ENCODE data around the gene LARGE1.

DNA sequence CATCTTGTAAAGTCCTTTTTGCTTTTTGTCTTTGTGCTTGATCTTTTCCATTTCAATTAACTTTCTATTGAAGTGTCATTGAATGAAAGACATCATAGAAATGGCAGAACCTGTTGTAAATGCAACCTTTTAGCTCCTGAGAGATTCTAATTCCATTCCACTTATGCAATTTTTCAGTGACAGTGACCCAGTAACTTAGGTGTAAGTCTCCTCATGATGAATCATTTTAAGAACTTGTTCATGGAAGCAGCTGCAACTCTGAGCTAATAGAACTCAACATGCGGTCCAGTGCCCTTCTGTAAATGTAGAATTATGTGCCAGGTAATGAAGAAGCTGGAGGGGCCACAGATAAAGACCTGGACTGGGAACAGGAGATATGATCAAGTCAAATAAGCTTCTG lies 463.8 kb downstream of the LARGE1 start:
- TF ChIP-seq, protein P1, sequence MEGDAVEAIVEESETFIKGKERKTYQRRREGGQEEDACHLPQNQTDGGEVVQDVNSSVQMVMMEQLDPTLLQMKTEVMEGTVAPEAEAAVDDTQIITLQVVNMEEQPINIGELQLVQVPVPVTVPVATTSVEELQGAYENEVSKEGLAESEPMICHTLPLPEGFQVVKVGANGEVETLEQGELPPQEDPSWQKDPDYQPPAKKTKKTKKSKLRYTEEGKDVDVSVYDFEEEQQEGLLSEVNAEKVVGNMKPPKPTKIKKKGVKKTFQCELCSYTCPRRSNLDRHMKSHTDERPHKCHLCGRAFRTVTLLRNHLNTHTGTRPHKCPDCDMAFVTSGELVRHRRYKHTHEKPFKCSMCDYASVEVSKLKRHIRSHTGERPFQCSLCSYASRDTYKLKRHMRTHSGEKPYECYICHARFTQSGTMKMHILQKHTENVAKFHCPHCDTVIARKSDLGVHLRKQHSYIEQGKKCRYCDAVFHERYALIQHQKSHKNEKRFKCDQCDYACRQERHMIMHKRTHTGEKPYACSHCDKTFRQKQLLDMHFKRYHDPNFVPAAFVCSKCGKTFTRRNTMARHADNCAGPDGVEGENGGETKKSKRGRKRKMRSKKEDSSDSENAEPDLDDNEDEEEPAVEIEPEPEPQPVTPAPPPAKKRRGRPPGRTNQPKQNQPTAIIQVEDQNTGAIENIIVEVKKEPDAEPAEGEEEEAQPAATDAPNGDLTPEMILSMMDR (IDR thresholded peaks at IDR 0.05): no peak
- TF ChIP-seq POLR2A (IDR thresholded peaks at IDR 0.05): no peak

Data from tibial nerve (tissue), 3 donors.